GM21576 (cell line): Measurements from ENCODE around the gene SLC16A2.
"Not testable (repeated sequence)": the region's sequence is repeated elsewhere in the genome, so short reads cannot be mapped to it uniquely, and the experiment has no call there.

ENCODE experiments used
- ATAC-seq: cut with Tn5 transposase; IDR thresholded peaks from one replicate; pipeline ENCODE4 v1.9.1; 2021; ENCODE audit warnings: mild to moderate bottlenecking, moderate library complexity; ENCODE audit not compliant: unreplicated experiment

Gene SLC16A2

GRCh38 chrX:74445099-74445498 lies 23.8 kb downstream of the SLC16A2 start:
- ATAC-seq, result no peak

DNA sequence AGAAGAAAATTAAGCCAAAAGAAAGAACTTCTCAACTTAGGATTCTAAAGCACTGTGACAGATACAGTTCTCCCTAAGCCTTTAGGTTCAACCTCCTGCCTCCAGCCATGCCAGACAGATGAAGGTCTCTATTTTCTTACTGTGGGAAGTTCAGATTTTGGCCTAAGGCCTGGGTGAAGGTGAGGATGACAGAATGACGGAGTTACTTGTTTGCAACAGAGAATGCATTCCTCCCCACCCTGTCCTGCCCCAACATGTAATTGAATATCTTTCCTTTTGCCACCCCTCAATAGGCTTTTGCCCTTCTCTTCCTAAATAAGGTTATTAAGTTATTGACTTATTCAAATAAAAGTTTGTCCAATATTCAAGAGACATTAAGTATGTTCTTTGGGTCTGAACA lies 25.6 kb downstream of the SLC16A2 start:
- no peak for ATAC-seq

DNA sequence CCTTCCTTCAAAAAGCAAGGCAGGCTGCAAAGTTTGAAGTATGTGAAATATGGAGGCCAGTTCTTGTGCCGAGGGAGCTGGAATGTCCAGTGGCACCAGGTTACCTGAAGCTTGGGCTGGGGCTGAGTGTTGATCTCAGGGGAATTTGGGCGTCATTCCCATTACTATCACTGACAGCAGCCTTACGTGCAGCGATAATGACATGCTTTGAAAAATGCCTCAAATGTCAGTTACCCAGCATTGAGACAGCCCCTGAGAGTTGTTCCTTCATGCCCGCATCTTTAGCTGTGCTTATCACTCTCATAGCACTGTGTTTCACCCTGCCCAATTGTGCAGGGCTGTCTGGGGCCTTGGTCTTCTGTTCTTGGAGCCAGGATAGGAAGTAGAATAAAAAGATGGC lies 27.4 kb downstream of the SLC16A2 start:
- ATAC-seq, result no peak

DNA sequence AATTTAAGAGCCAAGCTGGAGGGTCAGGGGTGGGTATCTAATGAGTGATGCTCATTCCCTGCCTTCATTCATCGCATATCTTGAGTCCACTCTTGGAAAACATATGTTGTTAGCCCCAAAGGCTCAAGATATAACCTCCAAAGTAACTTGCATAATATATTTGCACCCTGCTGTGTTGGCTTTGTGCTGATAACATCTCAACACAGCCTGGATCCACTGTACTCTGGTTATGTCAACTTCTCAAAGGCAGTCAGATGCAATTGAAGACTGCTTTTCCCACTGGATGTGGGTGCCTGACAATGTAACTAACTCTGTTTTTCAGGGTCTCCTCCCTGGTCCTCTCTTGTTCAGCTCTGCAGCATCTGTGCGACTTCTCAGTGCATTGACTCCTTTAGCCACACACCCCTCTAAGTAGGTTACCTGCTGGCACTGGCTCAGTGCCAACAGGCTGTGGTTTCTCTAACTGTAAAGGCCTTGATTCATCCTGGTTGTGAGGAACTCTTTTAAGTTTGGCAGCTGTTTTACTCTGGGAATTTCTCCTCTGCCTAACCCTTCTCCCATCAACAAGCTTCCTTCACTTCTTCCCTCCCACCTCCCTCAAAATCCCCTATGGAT lies 28.1 kb downstream of the SLC16A2 start:
- no peak for ATAC-seq

- no peak for ATAC-seq
Observed at GRCh38 chrX:74449937-74450330, 28.6 kb downstream of the SLC16A2 start.

- ATAC-seq, result no peak
Observed at GRCh38 chrX:74450803-74451449, 29.6 kb downstream of the SLC16A2 start.

GRCh38 chrX:74451450-74452198 lies 30.3 kb downstream of the SLC16A2 start:
- no peak for ATAC-seq

- ATAC-seq, result no peak
Observed at GRCh38 chrX:74452199-74452481, 30.8 kb downstream of the SLC16A2 start.

DNA sequence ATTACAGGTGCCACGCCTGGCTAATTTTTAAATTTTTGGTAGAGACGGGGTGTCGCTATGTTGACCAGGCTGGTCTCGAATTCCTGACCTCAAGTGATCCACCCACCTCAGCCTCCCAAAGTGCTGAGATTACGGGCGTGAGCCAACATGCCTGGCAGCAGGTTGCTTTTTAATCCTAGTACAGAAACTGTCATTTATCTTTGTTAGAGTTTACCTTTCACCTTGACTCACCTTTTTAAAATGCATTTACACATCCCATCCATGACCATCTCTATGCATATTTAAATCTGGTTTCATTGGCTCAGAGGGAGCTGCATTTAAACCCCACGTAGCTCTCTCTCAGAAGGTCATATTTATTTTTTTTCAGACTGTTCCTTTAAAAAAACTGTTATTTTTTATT lies 31.9 kb downstream of the SLC16A2 start:
- no peak for ATAC-seq

- not testable (repeated sequence) for ATAC-seq
Observed at GRCh38 chrX:74454233-74454632, 32.9 kb downstream of the SLC16A2 start.

DNA sequence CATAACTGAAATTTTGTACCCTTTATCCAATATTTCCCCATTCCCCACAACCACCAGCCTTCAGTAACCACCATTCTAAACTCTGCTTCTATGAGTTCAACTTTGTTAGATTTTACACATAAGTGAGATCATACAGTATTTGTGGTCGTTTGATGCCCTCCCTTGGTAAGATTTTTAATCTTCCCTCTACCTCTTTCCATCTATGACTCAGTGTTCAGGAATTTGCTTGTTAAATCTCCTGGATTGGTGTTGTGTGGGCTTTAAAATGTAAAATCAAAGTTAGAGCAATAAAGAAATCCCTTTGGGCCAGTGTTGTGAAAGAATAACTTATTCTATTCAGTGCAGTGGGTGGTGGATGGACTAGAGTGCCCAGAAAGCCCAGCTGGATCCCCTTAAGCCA lies 37.4 kb downstream of the SLC16A2 start:
- ATAC-seq, result no peak

GRCh38 chrX:74461384-74461783 lies 40.1 kb downstream of the SLC16A2 start:
- ATAC-seq, result no peak

DNA sequence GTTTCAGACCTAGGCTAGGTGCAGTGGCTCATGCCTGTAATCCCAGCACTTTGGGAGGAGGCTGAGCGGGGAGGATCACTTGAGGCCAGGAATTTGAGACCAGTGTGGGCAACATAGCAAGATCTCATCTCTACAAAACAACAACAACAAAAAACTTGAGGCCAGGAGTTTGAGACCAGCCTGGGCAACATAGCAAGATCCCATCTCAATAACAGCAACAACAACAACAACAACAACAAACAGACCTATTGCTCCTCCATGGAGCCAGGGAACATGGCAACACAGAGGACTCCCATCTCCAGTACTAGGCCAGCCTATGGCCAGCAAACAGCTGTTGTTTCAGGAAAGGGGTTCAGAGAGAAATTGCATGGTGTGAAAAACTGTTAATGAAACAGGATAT lies 43.4 kb downstream of the SLC16A2 start:
- ATAC-seq, result no peak

DNA sequence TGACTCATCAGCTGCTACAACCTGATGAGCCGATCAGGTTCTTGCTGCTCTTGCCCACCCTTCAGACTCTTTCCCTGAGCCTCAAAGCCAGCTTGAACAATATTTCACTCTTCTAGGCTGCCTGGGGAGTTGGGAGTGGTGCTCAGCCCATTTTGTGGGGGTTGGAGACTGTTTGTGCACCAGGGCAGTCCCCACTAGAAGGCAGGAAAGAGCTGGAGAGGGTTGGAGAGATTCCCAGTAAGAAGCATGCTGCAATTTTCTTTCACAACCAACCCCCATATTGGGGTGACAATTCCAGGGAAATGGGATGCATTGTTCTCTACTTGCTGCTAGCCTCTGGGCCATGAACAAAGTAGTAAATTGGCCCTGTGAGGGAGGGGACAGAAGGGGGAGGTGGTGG lies 44.1 kb downstream of the SLC16A2 start:
- no peak for ATAC-seq

DNA sequence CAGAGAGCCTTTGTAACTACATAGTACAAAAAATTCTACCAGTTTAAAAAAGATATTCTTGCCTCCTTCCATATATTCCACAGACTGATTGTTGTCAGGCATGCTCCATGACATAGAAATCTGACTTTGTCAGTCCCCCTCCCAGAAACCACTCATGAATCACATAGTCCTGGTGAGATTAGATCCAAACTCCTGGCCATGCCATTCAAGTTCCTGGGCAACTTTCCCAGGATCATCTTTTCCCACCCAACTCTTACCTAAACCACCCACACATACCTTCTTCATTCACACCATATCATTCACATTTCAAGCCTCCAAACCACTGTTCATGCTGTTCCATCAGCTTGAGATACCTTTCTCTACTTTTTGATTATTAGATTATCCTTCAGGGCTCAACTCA lies 46.4 kb downstream of the SLC16A2 start:
- no peak for ATAC-seq

DNA sequence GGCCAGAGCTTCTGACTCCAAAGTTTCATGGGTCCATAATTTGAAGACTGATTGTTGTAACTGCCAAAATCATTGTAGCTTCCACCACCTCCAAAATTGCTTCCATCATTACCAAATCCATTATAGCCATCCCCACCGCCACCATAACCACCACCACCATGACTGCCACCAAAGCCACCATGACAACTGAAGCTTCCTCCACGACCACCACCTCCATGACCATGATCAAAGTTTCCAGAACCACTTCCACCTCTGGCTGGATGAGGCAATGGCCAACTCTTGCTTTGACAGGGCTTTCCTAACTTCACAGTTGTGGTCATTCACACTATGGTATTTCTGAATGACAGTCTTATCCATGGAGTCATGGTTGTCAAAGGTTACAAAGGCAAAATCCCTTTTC lies 51.8 kb downstream of the SLC16A2 start:
- not testable (repeated sequence) for ATAC-seq

GRCh38 chrX:74490247-74490646 lies 69.0 kb downstream of the SLC16A2 start:
- no peak for ATAC-seq

GRCh38 chrX:74492720-74493201 lies 71.5 kb downstream of the SLC16A2 start:
- no peak for ATAC-seq

GRCh38 chrX:74493806-74494205 lies 72.5 kb downstream of the SLC16A2 start:
- ATAC-seq, result no peak

DNA sequence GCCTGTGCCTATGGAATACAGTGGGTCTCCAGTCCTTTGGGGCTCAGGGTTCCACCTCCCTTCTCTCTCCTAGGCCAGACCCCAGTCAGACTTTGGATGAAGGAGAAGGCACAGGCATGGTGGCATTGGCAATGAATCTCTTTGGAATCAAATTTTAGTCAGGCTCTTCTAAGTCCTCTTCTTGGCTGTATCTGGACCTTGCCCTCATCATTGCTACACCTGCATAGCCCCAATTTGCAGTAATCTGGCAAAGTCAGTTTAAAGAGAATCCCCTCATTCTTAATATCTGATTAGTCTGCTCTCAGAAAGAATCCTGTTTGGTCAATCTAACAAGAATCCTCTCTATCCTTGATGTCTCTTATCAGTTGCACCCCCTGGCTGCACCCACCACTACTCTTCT lies 77.6 kb downstream of the SLC16A2 start:
- no peak for ATAC-seq

DNA sequence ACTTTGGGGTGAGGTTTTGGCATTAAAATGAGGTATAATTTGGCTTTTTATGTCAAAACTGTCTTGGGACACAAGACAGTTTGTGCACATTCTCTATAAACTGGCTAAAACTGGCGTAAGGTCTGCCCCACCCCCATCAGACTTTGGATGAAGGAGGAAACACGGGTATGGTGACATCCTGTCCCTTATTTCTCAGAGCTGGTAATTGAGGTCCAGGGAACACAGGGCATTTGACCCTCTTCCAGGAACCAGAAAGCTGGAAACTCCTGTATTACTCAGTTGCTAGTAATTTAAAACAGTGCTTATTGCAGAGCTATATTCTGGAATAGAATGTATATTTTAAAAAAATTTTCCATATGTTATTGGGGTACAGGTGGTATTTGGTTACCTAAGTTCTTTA lies 78.8 kb downstream of the SLC16A2 start:
- ATAC-seq, result no peak

- ATAC-seq, result no peak
Observed at GRCh38 chrX:74500555-74500954, 79.3 kb downstream of the SLC16A2 start.
